ENCODE results near the gene KCNJ5.
"Not testable (repeated sequence)": the region's sequence is repeated elsewhere in the genome, so short reads cannot be mapped to it uniquely, and the experiment has no call there.

GRCh38 chr11:128919635-128920034 lies 28.5 kb downstream of the KCNJ5 start:
- TF ChIP-seq ZNF274 (IDR thresholded peaks at IDR 0.05; ENCODE audit: low read depth, low read length); SUZ12 (IDR thresholded peaks at IDR 0.05; ENCODE audit: extremely low read depth, insufficient read depth, insufficient read length): not testable (repeated sequence)

All from NT2/D1 (cell line).